Adrenal gland (tissue), 5 donors: ENCODE results near the gene ST6GALNAC3.

Experiments used
- CTCF ChIP-seq, 6 experiments: fragments of 450-650 bp in 4 of 6; fragments of 200-600 bp in 2 of 6; sonication (generic) in 1 of 6; IDR thresholded peaks; 1 replicate in 5 of 6; 2 replicates in 1 of 6; pipeline versions ENCODE4 v1.5.1 to v1.8.0; 2016 to 2021; ENCODE audit warnings: antibody characterized with exemption in 6 of 6, mild to moderate bottlenecking in 2 of 6, moderate library complexity in 1 of 6
- POLR2A ChIP-seq, 2 donors: fragments of 450-650 bp; IDR thresholded peaks; one replicate each; pipeline ENCODE4 v1.6.1; 2017; ENCODE audit warnings: antibody characterized with exemption in 2 of 2, mild to moderate bottlenecking in 2 of 2, moderate library complexity in 1 of 2
- donor health status: DM: no; HTN: no; CAD: no.

- no peak for TF ChIP-seq CTCF (IDR thresholded peaks at IDR 0.05)
- TF ChIP-seq POLR2A (IDR thresholded peaks at IDR 0.05) = no peak
Measured at GRCh38 chr1:76666499-76666898, 592.0 kb downstream of the ST6GALNAC3 start.
